GM12878 (cell line): ENCODE results near the gene ZBED1. TPM values are rescaled to one million over a fixed set of nuclear protein-coding genes. Genes with fewer than 3 reads are reported as not detected.
A peak's percentile ranks its signal among the peaks of the same experiment; 100 is the strongest.

ENCODE experiments used
- ATAC-seq: fragments of 200-7000 bp; cut with Tn5 transposase; 3 replicates; pipeline ENCODE4 v1.9.1; 2020; ENCODE audit warnings: mild to moderate bottlenecking, moderate library complexity
- BruUV-seq: library from RNA; stranded (reverse); fragments of 400-500 nt; replicated peaks from 2 replicates; lab custom pipeline; 2021; lab: Mats Ljungman, UMichigan
- CTCF ChIA-PET: fragments of 300-600 bp; sonication (Branson Sonifier 250); formaldehyde crosslinking; extraction: SDS; loops from one replicate; lab custom pipeline; 2021; ENCODE audit warnings: inconsistent platforms; lab: Yijun Ruan, JAX
- POLR2A ChIA-PET: fragments of 350-600 bp; formaldehyde crosslinking; extraction: SDS; loops from one replicate; lab custom pipeline; 2021; ENCODE audit warnings: inconsistent platforms; lab: Charles Lee
- RAD21 ChIA-PET: fragments of 300-600 bp; sonication (Branson Sonifier 250); formaldehyde crosslinking; loops from one replicate; lab custom pipeline; 2023; ENCODE audit warnings: antibody characterized with exemption; ENCODE audit not compliant: unreplicated experiment; lab: Charles Lee
- SMC1A ChIA-PET: fragments of 300-600 bp; sonication (Branson Sonifier 250); formaldehyde crosslinking; loops from one replicate; lab custom pipeline; 2023; ENCODE audit not compliant: unreplicated experiment, uncharacterized antibody; lab: Charles Lee
- DNase-seq: peaks from one replicate; pipeline ENCODE4 v3.0.0-alpha.2; 2011; ENCODE audit warnings: low read depth, low spot score
- FAIRE-seq: peaks from 3 replicates; lab custom pipeline; 2011; peaks lifted over from hg19 to GRCh38; lab: Jason Lieb, UNC
- H2AFZ ChIP-seq: 2 replicates; pipeline ENCODE4 v1.6.0; 2011; ENCODE audit warnings: low read depth, low read length, control low read depth; ENCODE audit not compliant: control insufficient read depth
- H3K27ac ChIP-seq: 2 replicates; pipeline ENCODE4 v1.5.1; 2011; ENCODE audit warnings: control low read depth; ENCODE audit not compliant: control insufficient read depth, insufficient read depth
- H3K27me3 ChIP-seq, 2 experiments: replicated peaks in 1 of 2; 2 replicates each; pipeline versions ENCODE4 v1.6.0 to v1.6.1; 2011; ENCODE audit warnings: low read length in 1 of 2; ENCODE audit not compliant: control insufficient read depth in 2 of 2, insufficient read depth in 2 of 2
- H3K36me3 ChIP-seq, 2 experiments: 2 replicates each; pipeline ENCODE4 v1.5.1; 2011; ENCODE audit warnings: low read length in 1 of 2; ENCODE audit not compliant: control insufficient read depth in 2 of 2, insufficient read depth in 2 of 2
- H3K4me1 ChIP-seq: 2 replicates; pipeline ENCODE4 v1.6.1; 2011; ENCODE audit warnings: mild to moderate bottlenecking, low read length, moderate library complexity, mixed read lengths; ENCODE audit not compliant: control insufficient read depth, insufficient read depth
- H3K4me2 ChIP-seq: 2 replicates; pipeline ENCODE4 v1.6.0; 2011; ENCODE audit warnings: control low read depth; ENCODE audit not compliant: control insufficient read depth, insufficient read depth
- H3K4me3 ChIP-seq: fragments of 200-600 bp; sonication (generic); 2 replicates; pipeline ENCODE4 v1.5.1; 2016
- H3K79me2 ChIP-seq: 2 replicates; pipeline ENCODE4 v1.6.0; 2011; ENCODE audit warnings: low read length; ENCODE audit not compliant: control insufficient read depth, insufficient read depth
- H3K9ac ChIP-seq: 2 replicates; pipeline ENCODE4 v1.8.0; 2011; ENCODE audit warnings: low read length, control low read depth, mixed read lengths; ENCODE audit not compliant: control insufficient read depth, insufficient read depth
- H3K9me3 ChIP-seq: replicated peaks from 3 replicates; pipeline ENCODE4 v1.5.1; 2011; ENCODE audit warnings: mild to moderate bottlenecking, low read length; ENCODE audit not compliant: control insufficient read depth, insufficient read depth
- H4K20me1 ChIP-seq: 2 replicates; pipeline ENCODE4 v1.6.0; 2011; ENCODE audit not compliant: control insufficient read depth, insufficient read depth
- CBFB ChIP-seq: IDR thresholded peaks from 2 replicates; pipeline ENCODE4 v1.6.1; 2016; ENCODE audit warnings: antibody characterized with exemption, low read depth
- CREB1 ChIP-seq: IDR thresholded peaks from 2 replicates; pipeline ENCODE4 v1.6.1; 2012; ENCODE audit warnings: low read depth, mild to moderate bottlenecking, inconsistent platforms
- EP300 ChIP-seq, 2 experiments: fragments of 150-350 bp in 1 of 2; IDR thresholded peaks; 2 replicates each; pipeline ENCODE4 v1.6.1; 2011 to 2012; ENCODE audit warnings: low read depth in 2 of 2, low read length in 2 of 2, borderline replicate concordance in 1 of 2, improper control_type of control experiment in 1 of 2, inconsistent platforms in 1 of 2; ENCODE audit not compliant: control insufficient read depth in 1 of 2
- LARP7 ChIP-seq: fragments of 450-650 bp; IDR thresholded peaks from 2 replicates; pipeline ENCODE4 v1.6.1; 2017; ENCODE audit warnings: mild to moderate bottlenecking
- PAX5 ChIP-seq: IDR thresholded peaks from 2 replicates; pipeline ENCODE4 v1.6.1; 2011; ENCODE audit warnings: low read depth, low read length, borderline replicate concordance
- POLR2AphosphoS2 ChIP-seq: IDR thresholded peaks from 2 replicates; pipeline ENCODE4 v1.6.1; 2011; ENCODE audit warnings: low read depth, mild to moderate bottlenecking, low read length, improper control_type of control experiment, moderate library complexity
- RUNX3 ChIP-seq: IDR thresholded peaks from 2 replicates; pipeline ENCODE4 v1.6.1; 2012; ENCODE audit warnings: low read length, inconsistent platforms
- SIX5 ChIP-seq: IDR thresholded peaks from 2 replicates; pipeline ENCODE4 v1.6.1; 2011; ENCODE audit warnings: mild to moderate bottlenecking, low read depth, low read length, moderate library complexity; ENCODE audit not compliant: severe bottlenecking
- SREBF2 ChIP-seq: IDR thresholded peaks from 2 replicates; pipeline ENCODE4 v1.6.1; 2012; ENCODE audit warnings: mild to moderate bottlenecking, low read length
- WGBS: methylation state at CpG from one replicate; pipeline ENCODE4 v1.1.6; 2016; ENCODE audit warnings: low lambda C conversion rate; ENCODE audit not compliant: insufficient replicate concordance, insufficient coverage; ENCODE audit errors: missing lambda C conversion rate; 5-methylcytosine and 5-hydroxymethylcytosine counted together
- in situ Hi-C: fragments of 300-500 bp; cut with MboI; formaldehyde crosslinking; loops from 9 replicates; pipeline ENCODE4 v1.14.3; 2018; ENCODE audit warnings: mixed read lengths
- intact Hi-C: fragments of 100-400 bp; cut with micrococcal nuclease; formaldehyde crosslinking; loops from one replicate; pipeline ENCODE4 v1.14.2; 2022; ENCODE audit not compliant: unreplicated experiment
- polyA plus RNA-seq, 11 experiments: library from polyadenylated mRNA; depleted of rRNA in 4 of 11; unstranded in 6 of 11; stranded (reverse) in 5 of 11; fragments of >200 nt; fragmentation: Nextera tagmentation in 4 of 11; fragmentation: Illumina TruSeq in 1 of 11; extraction: Ambion mirVana in 4 of 11; extraction: Trizol in 1 of 11; gene quantifications; 1 replicate in 1 of 11; 2 replicates in 10 of 11; pipeline versions ENCODE4 v1.2.1 to v1.2.3, GENCODE V29; 2011 to 2016; ENCODE audit warnings: inconsistent platforms in 2 of 11, missing spikeins in 2 of 11, low read depth in 1 of 11
- total RNA-seq, 4 experiments: library from RNA; depleted of rRNA in 3 of 4; stranded (reverse); fragments of >200 nt in 3 of 4; fragmentation: Illumina TruSeq in 1 of 4; extraction: Trizol in 1 of 4; gene quantifications; 2 replicates each; pipeline versions ENCODE4 v1.2.1 to v1.2.3, GENCODE V29; 2013 to 2021
- TF ChIP-seq, protein P1 (sequence below): fragments of 450-650 bp; IDR thresholded peaks from 2 replicates; pipeline ENCODE4 v1.6.1; 2017; ENCODE audit warnings: mild to moderate bottlenecking, low read depth, inconsistent platforms; ENCODE audit not compliant: poor library complexity, severe bottlenecking

Gene ZBED1
- total and polyA plus RNA-seq, 10 of the 15 experiments (the other 5 are each of a cell fraction or from before 2014, with no cell fraction given): 1.9 to 75.5 (median 40.5) TPM

DNA sequence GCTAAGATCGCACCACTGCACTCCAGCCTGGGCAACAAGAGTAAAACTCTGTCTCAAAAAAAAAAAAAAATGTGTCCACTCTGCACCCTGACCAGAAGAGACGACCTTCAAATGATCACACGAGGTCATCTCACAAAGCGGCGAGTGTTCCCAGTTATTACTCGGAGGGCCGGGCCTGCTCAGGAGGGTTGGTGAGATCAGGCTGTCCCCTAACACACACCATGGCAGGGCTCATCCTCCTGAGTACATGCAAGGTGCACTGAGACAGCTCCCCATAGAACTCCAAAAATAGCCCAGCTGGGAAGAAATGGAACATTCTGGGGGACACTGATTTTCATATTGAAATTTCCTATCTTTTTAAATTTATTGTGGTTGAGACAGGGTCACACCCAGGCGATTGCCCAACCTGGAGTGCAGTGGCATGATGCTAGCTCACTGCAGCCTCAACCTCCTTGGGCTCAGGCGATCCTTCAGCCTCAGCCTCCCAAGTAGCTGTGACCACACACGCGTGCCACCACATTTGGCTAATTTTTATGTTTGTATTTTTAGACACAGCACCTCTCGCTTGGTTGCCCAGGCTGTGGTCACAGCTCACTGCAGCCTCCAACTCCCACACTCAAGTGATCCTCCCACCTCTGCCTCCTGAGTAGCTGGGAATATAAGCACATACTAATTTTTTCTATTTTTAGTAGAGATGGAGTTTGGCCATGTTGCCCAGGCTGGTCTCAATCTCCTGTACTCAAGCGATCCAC, 51.5 kb downstream of the ZBED1 start:
- ATAC-seq: no peak
- RAD21 ChIA-PET: no interaction called here
- Histone ChIP-seq H3K4me1 (no peaks in the 10 kb centered on the region), H3K79me2 (no peaks in the 10 kb centered on the region; the same call in 1 of the 2 replicates), H3K9ac (no peak overlapping the region), H3K4me2 (no peak overlapping the region), H2AFZ (no peak overlapping the region), H3K27ac (no peak overlapping the region), H3K4me3 (no peak overlapping the region), H4K20me1 (no peaks in the 10 kb centered on the region), H3K27me3 (no peaks in the 10 kb centered on the region), H3K9me3 (peaks cover 3% of the 10 kb centered on the region; the same call in 2 of the 3 replicates), H3K36me3 (no peaks in the 10 kb centered on the region)
- SMC1A ChIA-PET: no interaction called here
- intact Hi-C loops: no loop called here
- no peak for FAIRE-seq
- no peak for DNase-seq
- WGBS: 84% methylated on average over 13 of the region's 13 CpGs
- BruUV-seq: no TSS peak
- in situ Hi-C loops: no loop called here
- TF ChIP-seq POLR2AphosphoS2: no peak
- TF ChIP-seq RUNX3: peak; percentile 50
- TF ChIP-seq EP300 (IDR thresholded peaks at IDR 0.05; ENCODE audit: borderline replicate concordance in 1 of 2, control insufficient read depth in 1 of 2, low read depth in 2 of 2, low read length in 2 of 2): no peak
- CTCF ChIA-PET: no interaction called here
- POLR2A ChIA-PET: no interaction called here

DNA sequence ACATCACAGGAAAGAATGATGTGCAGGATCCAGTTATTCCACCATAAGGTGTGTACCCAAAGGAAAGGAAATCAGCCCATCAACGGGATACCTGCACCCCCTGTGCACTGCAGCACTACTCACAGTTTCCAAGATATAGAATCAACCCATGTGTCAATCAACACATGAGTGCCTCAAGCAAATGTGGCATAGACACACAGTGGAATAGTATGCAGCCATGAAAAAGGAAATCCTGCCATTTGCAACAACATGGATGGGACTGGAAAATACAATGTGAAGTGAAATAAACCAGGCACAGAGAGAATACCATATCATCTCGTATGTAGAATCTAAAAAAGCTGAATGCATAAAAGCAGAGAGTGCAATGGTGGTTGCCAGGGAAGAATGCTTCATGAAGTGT, 53.3 kb downstream of the ZBED1 start:
- Histone ChIP-seq H4K20me1 (no peaks in the 10 kb centered on the region), H3K27ac (no peak overlapping the region), H3K36me3 (no peaks in the 10 kb centered on the region; a peak in 1 of 4 replicates), H3K9ac (no peak overlapping the region), H3K4me1 (no peaks in the 10 kb centered on the region), H3K9me3 (peaks cover 3% of the 10 kb centered on the region; the same call in 1 of the 3 replicates), H3K4me3 (no peak overlapping the region), H2AFZ (no peak overlapping the region), H3K4me2 (no peak overlapping the region), H3K27me3 (no peaks in the 10 kb centered on the region), H3K79me2 (no peaks in the 10 kb centered on the region; the same call in 1 of the 2 replicates)
- ATAC-seq: no peak
- TF ChIP-seq PAX5 (no peak), LARP7 (no peak), CREB1 (no peak), SREBF2 (no peak), CBFB (no peak), SIX5 (no peak)
- TF ChIP-seq, protein P1, sequence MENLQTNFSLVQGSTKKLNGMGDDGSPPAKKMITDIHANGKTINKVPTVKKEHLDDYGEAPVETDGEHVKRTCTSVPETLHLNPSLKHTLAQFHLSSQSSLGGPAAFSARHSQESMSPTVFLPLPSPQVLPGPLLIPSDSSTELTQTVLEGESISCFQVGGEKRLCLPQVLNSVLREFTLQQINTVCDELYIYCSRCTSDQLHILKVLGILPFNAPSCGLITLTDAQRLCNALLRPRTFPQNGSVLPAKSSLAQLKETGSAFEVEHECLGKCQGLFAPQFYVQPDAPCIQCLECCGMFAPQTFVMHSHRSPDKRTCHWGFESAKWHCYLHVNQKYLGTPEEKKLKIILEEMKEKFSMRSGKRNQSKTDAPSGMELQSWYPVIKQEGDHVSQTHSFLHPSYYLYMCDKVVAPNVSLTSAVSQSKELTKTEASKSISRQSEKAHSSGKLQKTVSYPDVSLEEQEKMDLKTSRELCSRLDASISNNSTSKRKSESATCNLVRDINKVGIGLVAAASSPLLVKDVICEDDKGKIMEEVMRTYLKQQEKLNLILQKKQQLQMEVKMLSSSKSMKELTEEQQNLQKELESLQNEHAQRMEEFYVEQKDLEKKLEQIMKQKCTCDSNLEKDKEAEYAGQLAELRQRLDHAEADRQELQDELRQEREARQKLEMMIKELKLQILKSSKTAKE: no peak
- FAIRE-seq: no peak
- ChIA-PET SMC1A (no interaction called here), RAD21 (no interaction called here), POLR2A (no interaction called here), CTCF (no interaction called here)
- intact Hi-C loops (no loop called here), in situ Hi-C loops (no loop called here)
- no peak for DNase-seq
- WGBS: 100% methylated on average over 2 of the region's 2 CpGs
- no TSS peak for BruUV-seq
